Activated CD4-positive, alpha-beta T cell treated with anti-CD3 and anti-CD28 coated beads, Interleukin-10, Interleukin-2, amounts not matched to agents 100 ng/mL and 50 ng/mL, durations not matched to agents 16 hours and 8 hours (primary cell): ENCODE results near the gene SMIM43.
A peak's percentile ranks its signal among the peaks of the same experiment; 100 is the strongest.
"Not testable (repeated sequence)": the region's sequence is repeated elsewhere in the genome, so short reads cannot be mapped to it uniquely, and the experiment has no call there.

Experiments
- DNase-seq: peaks from one replicate; pipeline ENCODE4 v3.0.0-alpha.2; 2020

Gene SMIM43

DNA sequence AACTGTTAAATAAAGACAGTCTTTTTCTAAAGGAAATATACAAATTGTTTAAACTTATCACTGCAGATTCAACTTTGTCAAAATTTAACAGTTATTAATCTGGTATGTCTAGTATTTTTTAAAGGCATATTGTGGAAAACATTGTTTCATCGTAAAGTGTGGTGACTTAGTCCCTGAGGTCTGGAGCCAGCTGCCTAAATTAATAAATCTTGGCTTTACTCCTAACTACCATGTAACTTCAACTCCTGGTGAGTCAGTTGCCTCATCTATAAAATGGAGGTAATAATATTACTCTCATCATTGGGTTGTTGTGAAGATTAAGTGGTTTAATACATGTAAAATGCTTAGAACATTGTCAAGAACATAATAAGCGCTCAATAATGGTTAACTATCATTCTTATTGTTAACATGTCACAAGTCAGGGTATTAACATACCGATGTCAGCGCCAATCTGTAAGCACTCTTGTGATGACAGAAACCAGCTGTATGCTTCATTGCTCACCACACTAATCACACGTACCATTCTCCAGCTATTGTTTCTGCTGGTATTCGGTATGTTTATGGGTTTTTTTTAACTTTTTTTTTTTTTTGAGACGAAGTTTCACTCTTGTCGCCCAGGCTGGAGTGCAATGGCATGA is 14.1 kb upstream of the SMIM43 start:
- DNase-seq, result no peak

- DNase-seq, result no peak
Observed at GRCh38 chr4:121777625-121778024, 12.7 kb upstream of the SMIM43 start.

DNA sequence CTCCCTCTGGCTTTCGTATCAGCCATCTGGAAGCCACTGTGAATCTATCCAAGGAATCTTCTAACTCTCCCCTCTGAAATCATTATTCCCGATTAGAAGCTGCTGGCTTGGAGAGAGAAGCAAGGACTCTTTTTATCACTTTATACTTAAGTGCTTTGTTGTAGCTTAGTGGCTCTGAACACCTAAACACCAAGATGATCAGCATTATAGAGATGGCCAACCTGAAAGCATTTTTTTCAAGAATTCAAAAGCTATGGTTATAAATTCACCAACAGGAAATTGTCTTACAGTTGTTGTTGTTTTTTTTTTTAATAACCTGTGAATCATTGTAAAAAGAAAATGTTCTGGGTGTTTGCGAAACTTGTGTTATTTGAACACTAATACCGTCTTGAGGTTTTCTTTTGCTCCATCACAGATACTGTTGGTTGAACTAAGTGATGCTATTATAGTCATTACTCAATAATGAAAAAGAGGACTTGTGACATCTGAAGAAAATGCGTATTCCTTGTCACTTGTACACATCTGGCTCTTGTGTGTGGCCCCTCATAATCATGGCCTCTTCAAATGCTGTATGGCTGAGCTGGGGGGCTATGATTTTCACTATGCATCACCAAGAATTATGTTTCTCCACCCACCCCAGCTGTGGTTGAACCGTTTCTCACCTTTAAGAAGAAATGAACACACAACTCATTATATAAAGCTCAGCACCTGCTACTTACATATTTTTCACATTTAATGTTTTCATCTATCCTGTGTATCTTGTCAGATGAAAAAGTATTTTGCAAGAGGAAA is 11.8 kb upstream of the SMIM43 start:
- DNase-seq, result no peak

DNA sequence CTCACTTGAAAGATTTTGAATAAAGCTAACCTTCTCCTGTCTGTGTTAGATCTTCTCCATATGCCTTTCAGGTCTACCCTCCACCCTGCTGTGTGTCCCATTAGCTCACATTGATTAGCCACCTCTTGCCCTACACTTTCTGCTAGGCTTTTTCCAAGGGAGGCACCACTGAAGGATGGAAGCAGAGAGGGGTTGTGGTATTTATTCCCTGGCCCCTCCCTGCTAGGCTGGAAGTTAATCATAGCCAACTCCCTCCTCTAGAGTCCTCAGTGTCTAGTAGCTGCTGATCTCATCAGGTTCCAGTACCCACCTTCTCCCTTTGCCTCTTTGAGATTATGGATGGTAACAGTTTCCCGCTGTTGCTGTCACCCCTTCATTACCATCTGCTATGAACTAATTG is 8.9 kb upstream of the SMIM43 start:
- DNase-seq, result no peak

- DNase-seq, result no peak
Observed at GRCh38 chr4:121771869-121772268, 6.9 kb upstream of the SMIM43 start.

DNA sequence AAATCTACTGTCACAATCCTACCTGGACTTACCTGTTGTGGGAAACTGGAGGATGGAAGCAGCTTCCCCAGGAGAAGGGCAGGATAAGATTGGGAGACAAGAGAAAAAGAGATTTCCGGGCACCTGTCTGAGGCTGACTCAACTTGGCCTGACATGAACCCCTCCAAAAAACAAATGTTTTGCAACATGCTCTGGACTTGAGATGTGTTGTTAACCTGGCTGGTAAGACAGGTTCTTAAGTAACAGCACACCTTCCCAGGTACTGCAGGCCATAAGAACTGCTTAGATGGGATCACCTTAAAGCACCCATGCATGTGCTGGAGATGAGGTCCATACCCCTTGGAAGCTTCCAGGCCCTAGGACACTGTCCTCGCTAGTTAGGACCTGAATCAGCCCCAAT is 4.4 kb upstream of the SMIM43 start:
- no peak for DNase-seq

DNA sequence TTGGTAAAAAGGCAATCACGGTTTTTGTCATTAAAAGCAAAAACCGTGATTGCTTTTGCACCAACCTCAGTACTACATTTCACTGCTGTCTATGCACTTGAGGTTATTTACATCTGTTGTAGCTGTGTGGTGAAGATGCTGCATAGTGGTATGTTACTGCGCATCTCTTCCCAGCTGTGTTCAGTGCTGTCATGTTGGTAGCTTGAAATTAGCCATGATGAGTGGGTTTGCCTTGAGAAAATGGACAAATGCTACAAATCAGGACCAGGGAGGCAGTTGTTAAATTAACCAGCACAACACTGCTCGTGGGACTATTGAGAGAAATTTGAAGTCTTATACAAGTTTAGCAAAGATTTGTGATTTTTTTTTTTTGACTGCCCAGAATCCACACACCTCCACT is 2.2 kb upstream of the SMIM43 start:
- no peak for DNase-seq

GRCh38 chr4:121765971-121766538 is 1.1 kb upstream of the SMIM43 start:
- DNase-seq, result no peak

- no peak for DNase-seq
Observed at GRCh38 chr4:121765368-121765705, 373 bp upstream of the SMIM43 start.

DNA sequence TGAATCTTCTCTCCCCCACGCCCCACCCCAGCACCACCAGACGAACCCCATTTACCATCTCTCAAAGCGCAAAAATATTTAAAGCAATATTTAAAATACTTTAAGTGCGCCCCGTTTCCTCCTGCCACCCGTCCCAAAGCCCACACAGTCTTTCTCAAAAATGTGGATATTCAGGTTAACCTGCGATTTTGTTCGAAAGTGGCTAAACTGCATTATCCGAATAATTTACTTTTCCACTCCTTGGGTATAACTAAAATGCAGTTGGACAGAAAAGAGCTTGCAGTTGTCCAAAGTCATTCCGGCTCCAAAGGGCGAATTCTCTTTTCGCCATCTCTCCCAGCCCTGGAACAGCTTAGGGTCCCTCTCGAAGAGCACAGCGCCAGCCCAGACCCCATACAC is 662 bp downstream of the SMIM43 start:
- DNase-seq, result no peak

- no peak for DNase-seq
Observed at GRCh38 chr4:121760205-121760604, 4.8 kb downstream of the SMIM43 start.

DNA sequence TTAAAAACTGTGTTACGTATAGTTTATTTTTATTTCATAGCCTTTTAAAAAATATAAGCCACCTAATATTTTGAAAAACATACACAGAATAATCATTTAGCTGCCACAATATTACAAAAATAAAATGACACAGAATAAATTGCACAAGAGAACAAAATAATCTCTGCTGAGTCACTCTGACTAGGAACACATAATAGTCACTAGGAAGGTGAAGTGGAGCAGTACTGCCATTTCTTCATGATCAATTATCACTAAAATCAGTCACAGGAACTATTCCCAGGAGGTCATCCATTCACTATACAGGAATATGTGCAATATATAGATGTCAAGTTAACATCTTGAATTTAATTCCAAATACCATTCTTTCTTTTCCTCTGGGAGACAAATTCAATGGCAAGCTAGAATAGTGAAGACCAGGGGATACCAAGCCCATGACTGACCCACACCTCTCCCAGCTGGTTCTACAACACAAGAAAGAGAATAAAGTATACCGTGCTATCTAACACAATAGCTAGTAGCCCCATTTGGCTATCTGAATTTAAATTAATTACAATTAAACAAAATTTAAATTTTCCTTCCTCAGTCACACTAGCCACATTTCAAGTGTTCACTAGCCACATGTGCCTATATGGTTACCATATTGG is 5.9 kb downstream of the SMIM43 start:
- DNase-seq, result no peak

- not testable (repeated sequence) for DNase-seq
Observed at GRCh38 chr4:121752142-121752541, 12.8 kb downstream of the SMIM43 start.

DNA sequence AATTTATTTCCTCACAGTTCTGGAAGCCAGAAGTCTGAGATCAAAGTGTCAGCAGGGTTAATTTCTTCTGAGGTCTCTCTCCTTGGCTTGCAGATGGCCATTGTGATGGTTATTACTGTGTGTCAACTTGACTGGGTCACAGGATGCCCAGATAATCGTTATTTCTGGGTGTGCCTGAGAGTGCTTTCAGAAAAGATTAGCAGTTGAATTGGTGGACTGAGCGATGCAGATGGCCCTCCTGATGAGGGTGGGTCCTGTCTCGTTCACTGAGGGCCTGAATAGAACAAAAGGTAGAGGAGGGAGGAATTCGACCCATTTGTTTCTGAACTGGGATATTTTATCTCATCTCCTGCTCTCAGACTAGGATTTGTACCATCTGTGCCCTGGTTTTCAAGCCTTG is 15.7 kb downstream of the SMIM43 start:
- DNase-seq, result no peak

DNA sequence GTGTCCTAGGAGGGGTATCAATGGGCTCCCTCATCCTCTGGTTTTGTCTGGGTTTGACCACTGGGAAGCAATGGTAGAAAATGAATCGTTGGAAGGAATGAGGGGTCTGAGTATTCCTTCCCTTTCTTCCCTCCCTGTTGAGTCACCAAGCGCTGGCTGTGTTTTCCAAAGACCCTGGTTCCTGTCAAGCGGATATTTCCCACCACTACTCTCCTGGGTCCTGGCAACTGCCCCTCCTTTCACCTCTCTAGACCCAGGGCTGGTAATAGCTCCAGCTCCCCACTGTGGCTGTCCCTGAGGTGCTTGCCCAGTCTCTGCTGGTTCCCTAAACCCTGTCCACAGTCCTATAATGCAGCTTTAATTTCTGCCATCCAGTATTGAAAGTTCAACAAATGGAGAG is 22.2 kb downstream of the SMIM43 start:
- DNase-seq, result no peak

- DNase-seq, result no peak
Observed at GRCh38 chr4:121741751-121742150, 23.2 kb downstream of the SMIM43 start.

DNA sequence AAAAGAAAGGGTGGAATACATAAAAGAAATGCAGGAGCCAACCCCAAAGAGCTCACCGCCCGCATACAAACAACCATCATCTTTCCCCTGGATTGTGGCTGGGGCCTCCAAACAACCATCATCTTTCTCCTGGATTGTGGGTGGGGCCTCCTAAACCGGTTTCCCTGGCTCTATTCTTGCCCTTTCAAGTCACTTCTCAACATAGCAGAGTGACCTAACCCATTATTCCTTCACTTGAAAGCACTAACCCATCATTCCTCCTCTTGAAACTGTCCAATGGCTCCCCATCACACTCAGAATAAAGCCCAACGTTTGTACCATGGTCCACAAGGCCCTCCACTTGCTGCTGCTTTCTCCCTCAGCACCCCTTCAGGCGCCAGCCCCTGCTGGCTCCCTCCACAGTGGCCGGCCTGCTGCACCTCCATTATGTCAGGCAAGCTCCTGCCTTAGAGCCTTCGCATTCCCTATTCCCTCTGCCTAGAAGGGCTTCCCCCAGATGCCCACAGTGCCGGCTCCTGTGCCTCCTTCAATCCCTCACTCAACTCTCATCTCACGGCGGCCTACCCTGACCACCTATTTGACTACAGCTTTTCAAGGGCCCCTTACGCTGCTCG is 24.1 kb downstream of the SMIM43 start:
- no peak for DNase-seq

- no peak for DNase-seq
Observed at GRCh38 chr4:121739575-121739974, 25.4 kb downstream of the SMIM43 start.

DNA sequence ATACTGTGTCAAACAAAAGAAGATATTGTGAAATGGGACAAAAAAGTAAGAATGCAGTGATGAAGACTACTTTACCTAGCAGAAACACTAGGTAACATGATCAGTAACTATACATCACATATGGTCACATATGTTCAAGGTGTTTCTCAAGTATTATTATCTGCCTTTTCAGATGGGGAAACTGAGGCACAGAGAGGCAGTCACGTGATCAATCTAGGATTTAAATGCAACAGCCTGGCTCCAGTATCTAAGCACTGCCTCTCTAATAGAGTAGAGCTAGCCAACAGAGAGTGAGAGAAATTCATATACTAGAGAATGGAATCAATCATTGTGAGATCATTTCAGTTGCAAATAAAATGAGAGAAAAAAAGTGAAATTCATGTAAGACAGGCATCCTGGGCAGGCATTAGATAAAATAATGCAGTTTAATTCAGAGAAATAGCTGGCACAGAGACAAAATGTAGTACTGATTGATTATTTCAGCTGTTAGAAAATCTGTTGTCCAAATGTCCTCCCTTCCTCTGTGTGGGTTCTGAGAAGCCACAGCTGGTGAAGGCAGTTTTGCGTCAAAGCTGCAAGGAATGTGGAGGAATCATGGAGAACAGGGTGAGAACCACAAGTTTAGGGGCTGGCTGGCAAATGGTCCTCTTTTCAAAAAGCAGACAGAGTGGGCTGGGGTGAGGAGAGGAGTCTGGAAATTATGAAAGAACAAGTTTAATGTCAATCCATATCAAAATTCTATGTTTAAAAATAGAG is 26.0 kb downstream of the SMIM43 start:
- no peak for DNase-seq

- no peak for DNase-seq
Observed at GRCh38 chr4:121737846-121738554, 27.0 kb downstream of the SMIM43 start.

GRCh38 chr4:121736735-121737351 is 28.1 kb downstream of the SMIM43 start:
- DNase-seq, result peak; percentile 46

- DNase-seq, result no peak
Observed at GRCh38 chr4:121734571-121734970, 30.4 kb downstream of the SMIM43 start.
